PC-3 (cell line): Measurements from ENCODE around the gene NEO1.

Experiments
- EZH2 ChIP-seq: fragments of 300-600 bp; sonication (generic); IDR thresholded peaks from one replicate; pipeline ENCODE4 v1.6.1; 2017; ENCODE audit warnings: antibody characterized with exemption, mild to moderate bottlenecking, low read length; ENCODE audit not compliant: unreplicated experiment
- EZH2phosphoT487 ChIP-seq: fragments of 300-600 bp; sonication (generic); IDR thresholded peaks from 2 replicates; pipeline ENCODE4 v1.6.1; 2018; ENCODE audit warnings: mild to moderate bottlenecking, antibody characterized with exemption, low read length, borderline replicate concordance
- TF ChIP-seq, protein P1 (sequence below): fragments of 300-600 bp; sonication (generic); conservative IDR thresholded peaks from 2 replicates; pipeline ENCODE4 v1.5.1; 2017; ENCODE audit warnings: antibody characterized with exemption, low read depth, mild to moderate bottlenecking, low read length

DNA sequence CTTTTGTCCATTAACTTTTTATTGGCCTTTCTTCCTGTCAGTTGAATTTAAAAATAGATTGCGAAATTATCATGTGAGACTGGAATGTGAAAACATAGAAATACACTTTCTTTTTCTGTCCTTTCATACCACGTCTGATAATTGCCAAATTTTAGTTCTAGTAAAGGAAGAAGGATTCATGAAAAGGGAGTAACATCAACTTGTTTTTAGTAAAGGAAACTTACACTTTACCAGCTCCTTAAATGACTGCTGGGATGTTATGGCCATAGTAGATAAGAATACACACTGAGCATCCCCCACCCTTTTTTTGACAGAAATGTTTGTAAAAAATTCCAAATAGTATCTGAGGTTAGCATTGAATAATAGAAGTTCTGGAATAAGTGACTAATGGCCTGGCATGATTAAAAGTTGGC lies 137.9 kb downstream of the NEO1 start:
- TF ChIP-seq, protein P1, sequence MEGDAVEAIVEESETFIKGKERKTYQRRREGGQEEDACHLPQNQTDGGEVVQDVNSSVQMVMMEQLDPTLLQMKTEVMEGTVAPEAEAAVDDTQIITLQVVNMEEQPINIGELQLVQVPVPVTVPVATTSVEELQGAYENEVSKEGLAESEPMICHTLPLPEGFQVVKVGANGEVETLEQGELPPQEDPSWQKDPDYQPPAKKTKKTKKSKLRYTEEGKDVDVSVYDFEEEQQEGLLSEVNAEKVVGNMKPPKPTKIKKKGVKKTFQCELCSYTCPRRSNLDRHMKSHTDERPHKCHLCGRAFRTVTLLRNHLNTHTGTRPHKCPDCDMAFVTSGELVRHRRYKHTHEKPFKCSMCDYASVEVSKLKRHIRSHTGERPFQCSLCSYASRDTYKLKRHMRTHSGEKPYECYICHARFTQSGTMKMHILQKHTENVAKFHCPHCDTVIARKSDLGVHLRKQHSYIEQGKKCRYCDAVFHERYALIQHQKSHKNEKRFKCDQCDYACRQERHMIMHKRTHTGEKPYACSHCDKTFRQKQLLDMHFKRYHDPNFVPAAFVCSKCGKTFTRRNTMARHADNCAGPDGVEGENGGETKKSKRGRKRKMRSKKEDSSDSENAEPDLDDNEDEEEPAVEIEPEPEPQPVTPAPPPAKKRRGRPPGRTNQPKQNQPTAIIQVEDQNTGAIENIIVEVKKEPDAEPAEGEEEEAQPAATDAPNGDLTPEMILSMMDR: no peak
- TF ChIP-seq EZH2phosphoT487 (no peak), EZH2 (no peak)
